H1 (cell line): ENCODE measurements around the gene KRT76. TPM values are rescaled to one million over a fixed set of nuclear protein-coding genes. Genes with fewer than 3 reads are reported as not detected.

Experiments used
- CTCF ChIA-PET: fragments of 300-600 bp; sonication (Branson Sonifier 250); formaldehyde crosslinking; loops from one replicate; lab custom pipeline; 2021; ENCODE audit not compliant: partially characterized antibody; lab: Charles Lee
- POLR2A ChIA-PET: fragments of 300-600 bp; sonication (Branson Sonifier 250); formaldehyde crosslinking; loops from one replicate; lab custom pipeline; 2021; ENCODE audit warnings: inconsistent platforms; ENCODE audit not compliant: partially characterized antibody; lab: Charles Lee
- DNase-seq, 2 experiments: peaks; one replicate each; pipeline versions ENCODE4 v3.0.0 to v3.0.0-alpha.2; 2010 to 2022; ENCODE audit warnings: low spot score in 2 of 2, low read depth in 1 of 2, mixed read lengths in 1 of 2
- FAIRE-seq: peaks from 2 replicates; lab custom pipeline; 2011; peaks lifted over from hg19 to GRCh38; lab: Jason Lieb, UNC
- H2AFZ ChIP-seq: 2 replicates; pipeline ENCODE4 v1.8.1; 2012; ENCODE audit warnings: low read length, inconsistent platforms
- H2AK5ac ChIP-seq: 2 replicates; pipeline ENCODE4 v1.6.1; 2013; ENCODE audit warnings: low read depth, low read length
- H2BK120ac ChIP-seq: replicated peaks from 2 replicates; pipeline ENCODE3; 2013; ENCODE audit warnings: low read depth, low read length, inconsistent platforms
- H2BK12ac ChIP-seq: 2 replicates; pipeline ENCODE4 v1.6.1; 2013; ENCODE audit warnings: low read depth, low read length
- H2BK15ac ChIP-seq: 2 replicates; pipeline ENCODE4 v1.6.1; 2013; ENCODE audit warnings: low read length
- H2BK20ac ChIP-seq: 2 replicates; pipeline ENCODE4 v1.6.1; 2013; ENCODE audit warnings: low read length
- H2BK5ac ChIP-seq: 2 replicates; pipeline ENCODE4 v1.6.1; 2013; ENCODE audit warnings: low read depth, low read length
- H3K14ac ChIP-seq: 2 replicates; pipeline ENCODE4 v1.6.1; 2013; ENCODE audit warnings: inconsistent platforms; ENCODE audit not compliant: insufficient read length
- H3K18ac ChIP-seq: 2 replicates; pipeline ENCODE4 v1.6.1; 2013; ENCODE audit warnings: low read length; ENCODE audit errors: extremely low read depth
- H3K23ac ChIP-seq: 2 replicates; pipeline ENCODE4 v1.6.1; 2013; ENCODE audit warnings: inconsistent platforms; ENCODE audit not compliant: insufficient read length
- H3K23me2 ChIP-seq: 2 replicates; pipeline ENCODE4 v1.6.1; 2013; ENCODE audit warnings: low read depth, low read length
- H3K27ac ChIP-seq: 2 replicates; pipeline ENCODE4 v1.6.1; 2011; ENCODE audit warnings: low read depth, low read length, inconsistent platforms
- H3K27me3 ChIP-seq, 4 experiments: replicated peaks in 1 of 4; 1 replicate in 1 of 4; 2 replicates in 3 of 4; pipeline versions ENCODE4 v1.6.1 to v1.8.1; 2011 to 2013; ENCODE audit warnings: low read length in 3 of 4, mild to moderate bottlenecking in 3 of 4, inconsistent platforms in 2 of 4, mixed read lengths in 2 of 4, moderate library complexity in 1 of 4; ENCODE audit not compliant: control insufficient read depth in 3 of 4, insufficient read depth in 3 of 4; ENCODE audit errors: extremely low read depth in 1 of 4
- H3K36me3 ChIP-seq, 4 experiments: 2 replicates each; pipeline versions ENCODE4 v1.6.1 to v1.8.1; 2011 to 2013; ENCODE audit warnings: mild to moderate bottlenecking in 4 of 4, low read length in 3 of 4, moderate library complexity in 2 of 4, control low read depth in 1 of 4, inconsistent platforms in 1 of 4; ENCODE audit not compliant: insufficient read depth in 4 of 4, control insufficient read depth in 2 of 4
- H3K4ac ChIP-seq: replicated peaks from 2 replicates; pipeline ENCODE3; 2013; ENCODE audit warnings: low read length, low read depth, mixed read lengths, inconsistent platforms; ENCODE audit not compliant: insufficient read length
- H3K4me1 ChIP-seq, 4 experiments: replicated peaks in 1 of 4; 1 replicate in 1 of 4; 2 replicates in 3 of 4; pipeline versions ENCODE4 v1.6.1 to v1.8.1; 2011 to 2013; ENCODE audit warnings: low read length in 3 of 4, inconsistent platforms in 2 of 4, mixed read lengths in 1 of 4; ENCODE audit not compliant: insufficient read depth in 4 of 4, control insufficient read depth in 3 of 4
- H3K4me2 ChIP-seq, 2 experiments: 2 replicates each; pipeline versions ENCODE4 v1.6.1 to v1.8.1; 2011 to 2013; ENCODE audit warnings: low read depth in 2 of 2, low read length in 2 of 2, control low read depth in 1 of 2, inconsistent platforms in 1 of 2, mild to moderate bottlenecking in 1 of 2; ENCODE audit not compliant: insufficient read depth in 1 of 2
- H3K4me3 ChIP-seq, 4 experiments: fragments of 200-600, 300-600 bp in 1 of 4; sonication (generic), shearing (Covaris generic), sonication (Bioruptor Twin) in 1 of 4; 2 replicates each; pipeline versions ENCODE4 v1.5.1 to v1.8.1; 2011 to 2016; ENCODE audit warnings: low read length in 4 of 4, low read depth in 3 of 4, control low read depth in 2 of 4, inconsistent platforms in 2 of 4, mild to moderate bottlenecking in 2 of 4, mixed read lengths in 1 of 4, moderate library complexity in 1 of 4; ENCODE audit not compliant: insufficient read depth in 2 of 4; ENCODE audit errors: extremely low read depth in 1 of 4
- H3K56ac ChIP-seq: replicated peaks from 2 replicates; pipeline ENCODE3; 2013; ENCODE audit warnings: low read depth, mild to moderate bottlenecking, mixed read lengths, low read length, inconsistent platforms; ENCODE audit not compliant: insufficient read length
- H3K79me1 ChIP-seq: 2 replicates; pipeline ENCODE4 v1.6.1; 2013; ENCODE audit warnings: low read depth, low read length, control low read depth
- H3K79me2 ChIP-seq, 2 experiments: 2 replicates each; pipeline versions ENCODE4 v1.6.1 to v1.8.1; 2012 to 2013; ENCODE audit warnings: low read length in 2 of 2, mild to moderate bottlenecking in 2 of 2, inconsistent platforms in 1 of 2; ENCODE audit not compliant: insufficient read depth in 2 of 2, control insufficient read depth in 1 of 2
- H3K9ac ChIP-seq, 4 experiments: replicated peaks in 1 of 4; 1 replicate in 1 of 4; 2 replicates in 3 of 4; pipeline versions ENCODE4 v1.6.1 to v1.8.1; 2011 to 2013; ENCODE audit warnings: low read depth in 3 of 4, low read length in 3 of 4, control low read depth in 2 of 4, mild to moderate bottlenecking in 2 of 4, moderate library complexity in 2 of 4, inconsistent platforms in 1 of 4; ENCODE audit errors: extremely low read depth in 1 of 4
- H3K9me3 ChIP-seq, 2 experiments: 2 replicates each; pipeline versions ENCODE4 v1.6.1 to v1.8.1; 2012 to 2013; ENCODE audit warnings: mild to moderate bottlenecking in 2 of 2, moderate library complexity in 2 of 2, control low read depth in 1 of 2, inconsistent platforms in 1 of 2, low read depth in 1 of 2, low read length in 1 of 2, mixed read lengths in 1 of 2; ENCODE audit not compliant: insufficient read depth in 2 of 2
- H4K20me1 ChIP-seq, 2 experiments: replicated peaks in 1 of 2; 2 replicates each; pipeline versions ENCODE3 to v1.8.1; 2011 to 2013; ENCODE audit warnings: inconsistent platforms in 2 of 2, low read length in 2 of 2, mild to moderate bottlenecking in 1 of 2; ENCODE audit not compliant: insufficient read depth in 2 of 2, control insufficient read depth in 1 of 2
- H4K5ac ChIP-seq: 2 replicates; pipeline ENCODE4 v1.6.1; 2013; ENCODE audit warnings: low read length, low read depth, mixed read lengths, inconsistent platforms; ENCODE audit not compliant: insufficient read length
- H4K8ac ChIP-seq: 2 replicates; pipeline ENCODE4 v1.8.0; 2013; ENCODE audit warnings: mild to moderate bottlenecking, moderate library complexity, low read length, inconsistent platforms; ENCODE audit not compliant: insufficient read depth; ENCODE audit errors: extremely low read depth
- H4K91ac ChIP-seq: replicated peaks from 2 replicates; pipeline ENCODE3; 2013; ENCODE audit warnings: low read length, mixed read lengths, inconsistent platforms; ENCODE audit not compliant: insufficient read length
- ATF3 ChIP-seq: IDR thresholded peaks from 2 replicates; pipeline ENCODE4 v1.6.1; 2011; ENCODE audit warnings: low read depth, mild to moderate bottlenecking, low read length; ENCODE audit not compliant: insufficient read depth
- CBX5 ChIP-seq: fragments of 300-800, 300-1000 bp; sonication (generic); IDR thresholded peaks from 2 replicates; pipeline ENCODE4 v1.7.1; 2016; ENCODE audit warnings: antibody characterized with exemption, low read length, low read depth
- CHD1 ChIP-seq: IDR thresholded peaks from 2 replicates; pipeline ENCODE4 v1.6.1; 2012; ENCODE audit warnings: low read depth, low read length, improper control_type of control experiment
- FOSL1 ChIP-seq: IDR thresholded peaks from 2 replicates; pipeline ENCODE4 v1.6.1; 2011; ENCODE audit warnings: mild to moderate bottlenecking, low read depth, low read length, moderate library complexity; ENCODE audit not compliant: insufficient read depth
- POU5F1 ChIP-seq: IDR thresholded peaks from 2 replicates; pipeline ENCODE4 v1.6.1; 2011; ENCODE audit warnings: low read depth, mild to moderate bottlenecking, low read length, moderate library complexity
- RFX5 ChIP-seq: IDR thresholded peaks from 2 replicates; pipeline ENCODE4 v1.6.1; 2011; ENCODE audit warnings: low read depth, low read length, improper control_type of control experiment, borderline replicate concordance
- RXRA ChIP-seq: IDR thresholded peaks from 2 replicates; pipeline ENCODE4 v1.6.1; 2011; ENCODE audit warnings: low read depth, mild to moderate bottlenecking, low read length, moderate library complexity; ENCODE audit not compliant: insufficient read depth
- SAP30 ChIP-seq: fragments of 300-600 bp; sonication (generic); IDR thresholded peaks from 2 replicates; pipeline ENCODE4 v1.7.1; 2012; ENCODE audit warnings: low read length, moderate library complexity, mild to moderate bottlenecking, inconsistent platforms; ENCODE audit not compliant: insufficient read depth, insufficient replicate concordance
- SIN3A ChIP-seq, 2 experiments: IDR thresholded peaks in 1 of 2; conservative IDR thresholded peaks in 1 of 2; 2 replicates each; pipeline ENCODE4 v1.6.1; 2011 to 2012; ENCODE audit warnings: low read length in 2 of 2, improper control_type of control experiment in 1 of 2, low read depth in 1 of 2, mild to moderate bottlenecking in 1 of 2
- SUZ12 ChIP-seq: fragments of 200-600 bp; sonication (generic); IDR thresholded peaks from 2 replicates; pipeline ENCODE4 v1.6.1; 2012; ENCODE audit warnings: mild to moderate bottlenecking, inconsistent platforms, low read length, moderate library complexity, mixed read lengths
- TAF7 ChIP-seq: optimal IDR thresholded peaks from 2 replicates; pipeline ENCODE3; 2011; ENCODE audit warnings: low read depth, mild to moderate bottlenecking, inconsistent platforms, low read length, moderate library complexity, borderline replicate concordance
- TEAD4 ChIP-seq: IDR thresholded peaks from 2 replicates; pipeline ENCODE4 v1.6.1; 2012; ENCODE audit warnings: low read depth, low read length, inconsistent platforms, mixed read lengths
- WGBS, 2 experiments: shearing (Covaris generic) in 1 of 2; methylation state at CpG; one replicate each; pipeline versions ENCODE4 v1.1.6 to v1.1.7; 2013 to 2015; ENCODE audit warnings: low lambda C conversion rate in 2 of 2, mixed read lengths in 2 of 2, inconsistent platforms in 1 of 2, low coverage in 1 of 2, missing lambda C conversion rate in 1 of 2; ENCODE audit not compliant: insufficient replicate concordance in 2 of 2, insufficient coverage in 1 of 2, insufficient read length in 1 of 2; ENCODE audit errors: extremely low coverage in 1 of 2, missing lambda C conversion rate in 1 of 2; 5-methylcytosine and 5-hydroxymethylcytosine counted together
- polyA plus RNA-seq, 7 experiments: library from polyadenylated mRNA; depleted of rRNA in 3 of 7; stranded (reverse) in 5 of 7; unstranded in 2 of 7; fragments of >200 nt in 5 of 7; fragments of 200-250 nt in 2 of 7; gene quantifications; 1 replicate in 5 of 7; 2 replicates in 1 of 7; 4 replicates in 1 of 7; pipeline versions ENCODE4 v1.2.1 to v1.2.3, GENCODE V29; 2011 to 2013; ENCODE audit warnings: missing spikeins in 2 of 7, mixed read lengths in 2 of 7
- total RNA-seq: library from RNA; stranded (reverse); fragmentation: NEBNext Ultra II Directional; extraction: Animal tissue kit (Norgen Biotek cat#: 25700); gene quantifications from 2 replicates; pipeline ENCODE4 v1.2.1, GENCODE V29; 2021

The KRT76 gene
- total and polyA plus RNA-seq, 2 of the 8 experiments (the other 6 are each of a cell fraction or from before 2014, with no cell fraction given), result not detected

GRCh38 chr12:52763036-52763659 lies 14.0 kb downstream of the KRT76 start:
- H4K20me1 ChIP-seq, result no peaks in the 10 kb centered on the region
- WGBS, 2 experiments, result 81% methylated on average over 9 of the region's 9 CpGs; no CpG with 5 or more reads in 1 of the 2 experiments
- DNase-seq, result no peak
- H3K14ac ChIP-seq, result no peak overlapping the region
- no peak overlapping the region for H3K4me3 ChIP-seq
- H2BK15ac ChIP-seq, result no peak overlapping the region
- H3K9me3 ChIP-seq, result peaks cover 11 to 21% of the 10 kb centered on the region in 2 experiments; a peak in 2 of 4 replicates
- no peak overlapping the region for H3K9ac ChIP-seq
- H4K91ac ChIP-seq, result no peak overlapping the region
- no peaks in the 10 kb centered on the region for H3K79me1 ChIP-seq
- no peak overlapping the region for H2BK120ac ChIP-seq
- no peak overlapping the region for H2AFZ ChIP-seq
- POLR2A ChIA-PET, result interaction anchor here (1.1 to 1.5 kb wide), 2 partner anchors 33 to 103 kb away, joined by 3 to 4 read pairs; partner anchors contain the start of gene KRT3
- no peaks in the 10 kb centered on the region for H3K4me1 ChIP-seq
- no peak overlapping the region for H3K27ac ChIP-seq
- H2AK5ac ChIP-seq, result no peak overlapping the region
- no peaks in the 10 kb centered on the region for H3K79me2 ChIP-seq
- no peak overlapping the region for H3K4ac ChIP-seq
- no peak overlapping the region for H3K56ac ChIP-seq
- H3K18ac ChIP-seq, result no peak overlapping the region
- CTCF ChIA-PET, result interaction anchor here (1.3 to 1.4 kb wide), 2 partner anchors 73 to 181 kb away, joined by 4 read pairs; no protein-coding TSS in a partner anchor
- no peak overlapping the region for H4K5ac ChIP-seq
- H2BK12ac ChIP-seq, result no peak overlapping the region
- no peak for FAIRE-seq
- no peak overlapping the region for H2BK20ac ChIP-seq
- H3K23me2 ChIP-seq, result no peaks in the 10 kb centered on the region
- H2BK5ac ChIP-seq, result no peak overlapping the region
- H3K36me3 ChIP-seq, result no peaks in the 10 kb centered on the region
- no peak overlapping the region for H3K4me2 ChIP-seq
- no peak overlapping the region for H3K23ac ChIP-seq
- H3K27me3 ChIP-seq, result no peaks in the 10 kb centered on the region
- no peak overlapping the region for H4K8ac ChIP-seq
- TF ChIP-seq RXRA, result no peak
- TF ChIP-seq SAP30, result no peak
- TF ChIP-seq ATF3, result no peak
- TF ChIP-seq POU5F1, result no peak
- no peak for TF ChIP-seq SUZ12
- no peak for TF ChIP-seq CHD1
- no peak for TF ChIP-seq RFX5
- no peak for TF ChIP-seq TEAD4
- no peak for TF ChIP-seq CBX5
- TF ChIP-seq SIN3A (conservative IDR thresholded peaks at IDR 0.05 in 1 of 2, IDR thresholded peaks at IDR 0.05 in 1 of 2; ENCODE audit: low read depth in 1 of 2, low read length in 2 of 2), result no peak
- no peak for TF ChIP-seq FOSL1
- TF ChIP-seq TAF7, result no peak
